GM18867 (cell line): ENCODE measurements around the gene CARHSP1.
"Not testable (repeated sequence)": the region's sequence is repeated elsewhere in the genome, so short reads cannot be mapped to it uniquely, and the experiment has no call there.

ENCODE experiments used
- ATAC-seq: cut with Tn5 transposase; IDR thresholded peaks from one replicate; pipeline ENCODE4 v1.9.1; 2021; ENCODE audit warnings: mild to moderate bottlenecking, moderate library complexity; ENCODE audit not compliant: unreplicated experiment

CARHSP1 gene

DNA sequence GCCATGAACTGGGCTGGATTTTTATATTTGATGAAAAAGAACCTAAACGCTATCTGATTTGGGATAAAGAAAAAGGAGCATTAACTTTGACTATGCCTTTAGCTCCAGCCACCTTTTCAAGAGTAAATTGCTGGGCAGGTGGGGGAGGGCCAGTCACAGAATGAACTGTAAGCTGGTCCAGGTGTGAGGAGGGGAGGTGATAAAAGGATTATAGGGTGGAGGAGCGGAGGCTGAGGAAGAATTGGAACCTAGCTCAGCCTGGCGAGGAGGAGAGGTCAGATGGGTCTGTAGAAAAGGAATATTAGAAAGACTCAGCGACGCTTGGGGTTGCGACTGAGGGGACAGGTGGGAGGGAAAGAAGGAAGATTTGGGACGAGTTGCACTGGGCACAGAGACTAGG is 32.0 kb downstream of the CARHSP1 start:
- ATAC-seq, result not testable (repeated sequence)

GRCh38 chr16:8832717-8833105 is 36.1 kb downstream of the CARHSP1 start:
- no peak for ATAC-seq

- ATAC-seq, result no peak
These were observed 36.7 kb downstream of the CARHSP1 start for GRCh38 chr16:8831871-8832716.

DNA sequence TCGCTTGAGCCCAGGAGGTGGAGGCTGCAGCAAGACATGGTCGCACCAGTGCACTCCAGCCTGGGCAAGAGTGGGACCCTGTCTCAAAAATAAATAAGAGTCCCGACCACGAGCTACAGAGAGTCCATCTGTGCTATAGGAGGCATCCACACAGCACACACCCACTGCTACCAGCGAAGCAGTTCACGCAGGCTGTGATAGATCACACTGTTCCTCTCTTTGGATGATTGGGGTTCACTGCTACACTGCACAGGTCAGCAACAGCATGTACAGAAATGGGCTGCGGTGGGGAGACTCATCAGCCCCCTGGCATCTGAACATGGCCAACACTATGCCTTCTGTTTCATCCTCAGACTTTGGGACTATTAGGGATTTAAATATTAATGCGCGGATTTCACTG is 37.4 kb downstream of the CARHSP1 start:
- no peak for ATAC-seq

DNA sequence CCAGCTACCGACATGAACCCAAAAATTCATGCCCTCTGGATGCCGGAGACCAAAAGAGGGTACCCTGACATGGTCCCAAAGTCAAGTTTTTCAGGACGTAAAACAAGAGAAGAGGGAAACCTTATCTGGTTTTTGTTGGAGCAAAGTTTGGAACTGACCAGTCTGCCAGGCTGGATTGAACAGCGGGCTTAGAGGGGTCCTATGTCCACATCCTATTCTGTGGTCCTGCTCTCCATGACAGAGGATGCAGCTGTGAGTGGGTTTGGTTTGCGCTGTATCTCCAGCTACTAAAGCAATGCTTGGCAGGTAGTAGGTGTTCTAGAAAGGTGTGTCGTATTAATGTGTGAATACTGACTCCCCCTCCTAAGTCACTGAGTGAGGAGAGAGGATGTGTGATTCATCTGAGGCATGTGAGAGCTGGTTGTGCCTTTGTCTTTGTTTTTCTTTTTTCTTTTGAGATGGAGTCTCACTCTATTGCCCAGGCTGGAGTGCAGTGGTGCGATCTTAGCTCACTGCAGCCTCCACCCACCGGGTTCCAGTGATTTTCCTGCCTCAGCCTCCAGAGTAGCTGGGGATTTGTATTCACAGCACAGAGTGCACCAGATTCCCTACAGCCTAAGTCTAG is 40.2 kb downstream of the CARHSP1 start:
- ATAC-seq, result no peak

- ATAC-seq, result no peak
These were observed 42.4 kb downstream of the CARHSP1 start for GRCh38 chr16:8826278-8826879.

GRCh38 chr16:8822403-8822802 is 46.4 kb downstream of the CARHSP1 start:
- no peak for ATAC-seq

DNA sequence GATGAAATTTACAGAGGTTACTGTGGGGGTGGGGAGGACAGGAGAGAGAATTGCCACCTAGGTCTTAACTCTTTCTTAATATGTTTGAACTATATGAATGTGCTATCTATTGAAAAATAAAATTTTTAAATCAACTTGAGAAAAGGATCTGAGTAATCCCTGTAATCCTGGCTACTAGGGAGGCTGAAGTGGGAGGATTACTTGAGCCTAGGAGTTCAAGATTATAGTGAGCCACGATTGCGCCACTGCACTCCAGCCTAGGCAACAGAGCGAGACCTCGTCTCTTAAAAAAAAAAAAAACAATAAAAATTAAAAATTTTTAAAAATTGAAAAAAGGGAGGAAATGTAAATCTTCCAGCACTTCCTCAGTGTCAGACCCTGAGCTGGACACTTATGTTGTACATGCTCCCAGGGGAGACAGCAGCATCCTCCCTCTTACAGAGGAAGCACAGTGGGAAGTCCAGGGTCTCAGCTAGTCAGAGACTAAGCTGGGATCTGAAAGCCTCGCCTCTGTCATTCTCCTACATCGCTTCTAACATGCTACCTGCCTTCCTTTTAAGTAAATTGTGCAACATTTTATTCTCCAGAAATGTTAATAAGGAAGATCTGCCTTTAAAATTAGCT is 49.3 kb downstream of the CARHSP1 start:
- ATAC-seq, result no peak

- peak; percentile 74 for ATAC-seq
These were observed 50.1 kb downstream of the CARHSP1 start for GRCh38 chr16:8818504-8819270.

DNA sequence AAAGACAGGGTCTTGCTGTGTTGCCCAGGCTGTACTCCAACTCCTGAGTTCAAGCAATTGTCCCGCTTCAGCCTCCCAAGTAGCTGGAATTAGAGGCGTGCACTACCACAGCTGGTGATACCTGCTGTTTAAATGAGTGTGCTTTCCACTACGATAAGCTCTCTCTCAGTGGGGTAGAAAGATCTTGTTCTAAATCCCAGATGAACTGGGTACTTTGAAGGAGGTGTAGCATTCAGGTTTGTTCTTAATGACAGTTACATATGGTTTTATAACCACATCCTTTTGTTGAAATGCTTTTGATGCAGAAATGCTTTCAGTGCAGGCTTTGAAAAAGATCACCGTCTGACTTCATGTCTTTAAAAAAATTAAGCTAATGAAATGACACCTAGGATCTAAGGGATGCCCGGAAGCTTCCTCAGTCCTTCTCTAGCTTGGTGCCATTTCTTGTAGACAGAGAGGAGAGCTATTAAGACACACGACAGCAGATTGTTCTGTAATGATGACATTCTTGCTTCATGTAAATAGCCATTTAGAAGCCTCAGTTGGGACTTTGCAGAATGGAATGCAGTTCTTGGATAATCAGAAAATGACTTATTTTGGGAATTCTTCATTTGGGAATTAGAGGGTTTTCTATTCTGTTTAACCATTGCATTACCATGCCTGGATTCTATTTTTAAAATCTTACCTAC is 51.7 kb downstream of the CARHSP1 start:
- no peak for ATAC-seq

DNA sequence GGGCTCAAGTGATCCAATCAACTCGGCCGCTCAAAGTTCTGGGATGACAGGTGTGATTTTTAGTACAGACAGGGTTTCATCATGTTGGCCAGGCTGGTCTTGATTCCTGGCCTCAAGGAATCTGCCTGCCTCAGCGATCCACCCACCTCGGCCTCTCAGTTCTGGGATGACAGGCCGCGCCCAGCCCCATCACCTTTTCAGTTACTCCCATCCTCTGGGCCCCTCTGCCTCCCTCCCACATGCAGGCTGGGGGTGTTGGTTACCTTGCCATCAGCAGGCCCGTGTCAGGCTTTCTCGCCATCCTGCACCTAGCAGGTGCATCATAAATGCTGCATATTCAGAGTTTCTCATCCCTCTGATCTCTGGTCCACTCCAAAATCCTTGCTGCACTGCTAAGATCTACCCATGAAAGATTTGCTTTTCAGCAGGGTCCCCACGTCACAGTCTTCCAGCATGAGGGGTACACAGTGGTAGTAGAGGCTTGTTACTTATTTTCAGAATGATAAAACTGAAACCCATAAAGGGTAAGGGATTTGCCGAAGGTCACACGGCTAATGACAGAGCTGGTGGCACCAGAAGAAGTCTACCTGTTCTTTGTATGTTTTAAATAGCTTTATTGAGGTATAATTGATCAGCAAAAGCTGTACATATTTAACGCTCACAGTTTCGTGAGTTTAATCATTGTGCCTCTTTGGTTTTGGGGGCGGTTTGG is 54.6 kb downstream of the CARHSP1 start:
- no peak for ATAC-seq

DNA sequence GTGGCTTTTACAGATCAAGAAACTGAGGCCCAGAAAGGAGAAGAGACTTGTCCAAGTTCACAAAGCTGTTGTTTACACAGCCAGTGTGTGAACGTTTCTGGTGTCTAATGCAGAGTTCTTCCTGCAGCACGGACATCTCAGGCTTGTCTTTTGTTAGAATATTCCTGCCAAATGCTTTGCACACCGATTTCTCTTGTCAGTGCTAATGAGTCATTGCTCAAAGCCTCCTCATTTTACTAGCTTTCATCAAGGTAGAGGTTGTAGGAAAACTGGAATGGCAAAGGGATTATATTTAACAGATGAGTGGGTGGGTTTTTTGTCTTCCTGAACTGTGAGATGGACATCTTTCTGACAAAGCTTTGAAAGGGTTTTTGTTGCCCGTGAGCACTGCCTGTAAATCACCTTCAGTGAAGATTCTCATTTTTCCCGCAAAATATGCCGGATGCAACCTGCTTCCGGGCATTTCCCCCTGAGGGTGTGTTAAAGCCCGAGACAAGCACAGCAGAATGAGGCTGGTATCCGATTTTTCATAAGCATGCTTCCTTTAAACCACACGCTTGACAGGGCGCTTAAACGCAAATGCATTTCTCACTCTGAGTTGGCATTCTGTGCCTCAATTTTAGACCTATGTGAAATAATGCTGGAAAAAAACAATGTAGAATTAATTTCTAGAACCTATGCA is 56.5 kb downstream of the CARHSP1 start:
- no peak for ATAC-seq

DNA sequence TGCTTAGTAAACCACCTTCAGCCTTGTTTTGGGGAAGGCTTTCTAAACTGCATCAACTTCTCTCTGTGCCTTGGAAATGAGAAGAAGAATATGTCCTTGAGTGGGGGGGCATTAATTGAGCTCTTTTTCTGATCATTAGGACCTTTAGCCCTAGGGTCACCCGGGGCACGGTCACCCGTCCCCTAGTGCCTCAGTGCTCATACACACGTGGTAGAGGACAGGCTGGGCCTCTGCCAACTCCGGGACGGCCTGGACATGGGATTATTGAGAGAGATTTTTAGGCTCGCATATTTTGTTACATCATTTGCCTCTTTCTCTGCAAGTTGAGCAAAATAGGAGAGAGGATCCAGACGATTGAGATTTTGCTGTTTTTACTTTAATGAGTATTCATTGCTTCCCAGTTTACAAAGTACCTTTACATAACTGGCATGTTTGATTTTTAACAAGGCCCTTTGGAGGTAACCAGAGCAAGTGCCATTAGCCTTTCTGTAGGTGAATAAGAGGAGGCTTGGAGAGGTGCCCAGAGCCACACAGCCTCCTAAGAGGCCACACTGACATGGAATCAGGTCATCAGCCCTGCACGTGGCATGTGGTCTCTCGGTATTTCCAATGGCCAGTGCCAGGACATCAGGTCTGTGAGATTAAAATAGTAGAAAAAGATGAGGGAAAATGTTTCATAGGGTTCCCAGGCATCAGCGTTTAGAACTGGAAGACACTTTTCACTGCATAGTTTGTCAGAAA is 60.0 kb downstream of the CARHSP1 start:
- no peak for ATAC-seq

DNA sequence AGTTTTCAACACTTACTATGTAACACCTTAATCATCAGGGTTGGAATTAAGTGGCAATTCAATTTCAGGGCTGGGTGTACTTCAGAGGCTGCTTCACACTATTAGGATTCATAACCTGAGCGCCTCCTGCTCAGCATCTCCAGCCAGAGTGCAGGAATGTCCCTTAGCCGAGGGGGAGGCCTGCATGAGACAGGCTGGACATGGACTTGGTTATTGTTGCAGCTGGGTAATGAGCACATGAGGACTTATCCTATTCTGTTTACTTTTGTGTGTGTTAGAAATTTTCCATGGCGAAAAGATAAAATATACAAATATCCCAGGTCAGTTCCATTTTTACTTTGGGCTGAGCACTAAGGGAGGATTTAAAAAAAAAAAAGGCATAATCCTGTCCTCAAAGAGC is 60.8 kb downstream of the CARHSP1 start:
- ATAC-seq, result no peak

DNA sequence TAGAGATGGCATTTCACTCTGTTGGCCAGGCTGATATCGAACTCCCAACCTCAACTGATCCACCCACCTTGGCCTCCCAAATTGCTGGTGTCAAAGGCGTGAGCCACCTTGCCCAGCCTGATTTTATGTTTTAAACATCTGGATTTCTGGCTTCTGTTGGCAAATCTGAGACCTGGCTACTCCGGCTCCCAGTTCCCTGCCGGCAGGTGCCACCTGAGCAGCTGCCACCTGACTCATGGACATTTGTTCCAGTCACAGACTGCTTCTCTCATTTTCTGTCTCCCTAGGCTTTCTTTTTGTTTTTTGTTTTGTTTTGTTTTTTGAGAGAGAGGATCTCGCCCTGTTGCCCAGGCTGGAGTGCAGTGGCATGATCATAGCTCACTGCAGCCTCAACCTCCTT is 61.6 kb downstream of the CARHSP1 start:
- no peak for ATAC-seq

- no peak for ATAC-seq
These were observed 62.4 kb downstream of the CARHSP1 start for GRCh38 chr16:8806272-8806983.

GRCh38 chr16:8804313-8804712 is 64.5 kb downstream of the CARHSP1 start:
- ATAC-seq, result no peak

GRCh38 chr16:8803733-8804132 is 65.1 kb downstream of the CARHSP1 start:
- not testable (repeated sequence) for ATAC-seq
